Measurements from ENCODE around the gene NSUN7. TPM values are rescaled to one million over a fixed set of nuclear protein-coding genes. Genes with fewer than 3 reads are reported as not detected.

NSUN7 gene
- total RNA-seq, 2 experiments from 2014 or later = 0.19 to 0.27 TPM

- peak; percentile 93 for DNase-seq
- Mint-ChIP-seq H3K27ac (peak overlapping the region; percentile 47), H3K9me3 (no peaks in the 10 kb centered on the region), H3K27me3 (ENCODE audit: low read depth) (no peaks in the 10 kb centered on the region), H3K4me3 (no peak overlapping the region), H3K36me3 (ENCODE audit: low read depth) (no peaks in the 10 kb centered on the region), H3K4me1 (ENCODE audit: low read depth) (peaks cover 5% of the 10 kb centered on the region)
- CTCF ChIA-PET = interaction anchor here (0.5 to 2.0 kb wide), 31 partner anchors 9 to 516 kb away, joined by 3 to 19 read pairs (median 4); partner anchors contain the start of gene RBM47
- intact Hi-C loops (cut with micrococcal nuclease) = loop anchor here (1.0 to 10.0 kb wide), 10 partner anchors 56 to 1144 kb away; partner anchors contain the start of genes APBB2, N4BP2 and UBE2K
These were observed 91.3 kb downstream of the NSUN7 start for GRCh38 chr4:40840985-40841571.

GRCh38 chr4:40842318-40842717 lies 92.6 kb downstream of the NSUN7 start:
- DNase-seq = no peak
- peaks cover 5% of the 10 kb centered on the region for H3K4me1 Mint-ChIP-seq (ENCODE audit: low read depth)
- no peaks in the 10 kb centered on the region for H3K36me3 Mint-ChIP-seq (ENCODE audit: low read depth)
- intact Hi-C loops (cut with micrococcal nuclease) = loop anchor here (5.0 to 10.0 kb wide), 7 partner anchors 290 to 1145 kb away; partner anchors contain the start of genes APBB2, N4BP2 and UBE2K
- CTCF ChIA-PET = interaction anchor here (0.6 to 2.0 kb wide), 6 partner anchors 18 to 1373 kb away, joined by 3 to 7 read pairs (median 4); no protein-coding TSS in a partner anchor
- H3K27me3 Mint-ChIP-seq (ENCODE audit: low read depth) = no peaks in the 10 kb centered on the region
- no peak overlapping the region for H3K27ac Mint-ChIP-seq
- H3K9me3 Mint-ChIP-seq = no peaks in the 10 kb centered on the region
- no peak overlapping the region for H3K4me3 Mint-ChIP-seq

GRCh38 chr4:40842725-40843423 lies 93.1 kb downstream of the NSUN7 start:
- Mint-ChIP-seq H3K27ac (no peak overlapping the region), H3K9me3 (no peaks in the 10 kb centered on the region), H3K27me3 (ENCODE audit: low read depth) (no peaks in the 10 kb centered on the region), H3K36me3 (ENCODE audit: low read depth) (no peaks in the 10 kb centered on the region), H3K4me3 (no peak overlapping the region), H3K4me1 (ENCODE audit: low read depth) (peaks cover 5% of the 10 kb centered on the region)
- intact Hi-C loops (cut with micrococcal nuclease) = loop anchor here (1.0 to 10.0 kb wide), 8 partner anchors 106 to 1146 kb away; partner anchors contain the start of genes APBB2, N4BP2 and UBE2K
- CTCF ChIA-PET = interaction anchor here (0.6 to 2.8 kb wide), 17 partner anchors 12 to 1016 kb away, joined by 3 to 17 read pairs (median 3); no protein-coding TSS in a partner anchor
- no peak for DNase-seq

GRCh38 chr4:40843696-40844095 lies 93.9 kb downstream of the NSUN7 start:
- H3K36me3 Mint-ChIP-seq (ENCODE audit: low read depth) = no peaks in the 10 kb centered on the region
- H3K27me3 Mint-ChIP-seq (ENCODE audit: low read depth) = peaks cover 1% of the 10 kb centered on the region
- CTCF ChIA-PET = interaction anchor here (0.6 to 2.8 kb wide), 16 partner anchors 11 to 1017 kb away, joined by 3 to 17 read pairs (median 4); no protein-coding TSS in a partner anchor
- H3K4me1 Mint-ChIP-seq (ENCODE audit: low read depth) = peaks cover 5% of the 10 kb centered on the region
- intact Hi-C loops (cut with micrococcal nuclease) = loop anchor here (1.0 to 10.0 kb wide), 9 partner anchors 13 to 1146 kb away; partner anchors contain the start of genes APBB2, N4BP2 and UBE2K
- DNase-seq = peak; percentile 60
- no peak overlapping the region for H3K4me3 Mint-ChIP-seq
- no peak overlapping the region for H3K27ac Mint-ChIP-seq
- H3K9me3 Mint-ChIP-seq = no peaks in the 10 kb centered on the region

- Mint-ChIP-seq H3K4me1 (ENCODE audit: low read depth) (peaks cover 5% of the 10 kb centered on the region), H3K9me3 (no peaks in the 10 kb centered on the region), H3K27me3 (ENCODE audit: low read depth) (peaks cover 5% of the 10 kb centered on the region), H3K4me3 (no peak overlapping the region), H3K27ac (no peak overlapping the region), H3K36me3 (ENCODE audit: low read depth) (no peaks in the 10 kb centered on the region)
- intact Hi-C loops (cut with micrococcal nuclease) = loop anchor here (1.0 to 10.0 kb wide), 8 partner anchors 12 to 1147 kb away; partner anchors contain the start of genes APBB2, N4BP2 and UBE2K
- CTCF ChIA-PET = interaction anchor here (0.6 to 2.8 kb wide), 7 partner anchors 78 to 660 kb away, joined by 3 to 17 read pairs (median 4); no protein-coding TSS in a partner anchor
- DNase-seq = no peak
These were observed 94.5 kb downstream of the NSUN7 start for GRCh38 chr4:40844261-40844660.

GRCh38 chr4:40845154-40845835 lies 95.5 kb downstream of the NSUN7 start:
- H3K27me3 Mint-ChIP-seq (ENCODE audit: low read depth) = peaks cover 5% of the 10 kb centered on the region
- H3K4me3 Mint-ChIP-seq = no peak overlapping the region
- CTCF ChIA-PET = interaction anchor here (0.7 to 2.8 kb wide), 3 partner anchors 77 to 528 kb away, joined by 3 to 7 read pairs (median 3); no protein-coding TSS in a partner anchor
- DNase-seq = no peak
- H3K9me3 Mint-ChIP-seq = no peaks in the 10 kb centered on the region
- intact Hi-C loops (cut with micrococcal nuclease) = loop anchor here (10.0 kb wide), 1 partner anchor 370 kb away; the partner anchor contains the start of gene APBB2
- H3K27ac Mint-ChIP-seq = no peak overlapping the region
- H3K36me3 Mint-ChIP-seq (ENCODE audit: low read depth) = no peaks in the 10 kb centered on the region
- H3K4me1 Mint-ChIP-seq (ENCODE audit: low read depth) = peaks cover 5% of the 10 kb centered on the region

- DNase-seq = no peak
- Mint-ChIP-seq H3K36me3 (ENCODE audit: low read depth) (no peaks in the 10 kb centered on the region), H3K27ac (no peak overlapping the region), H3K9me3 (no peaks in the 10 kb centered on the region), H3K4me1 (ENCODE audit: low read depth) (no peaks in the 10 kb centered on the region), H3K4me3 (no peak overlapping the region), H3K27me3 (ENCODE audit: low read depth) (peaks cover 5% of the 10 kb centered on the region)
- intact Hi-C loops (cut with micrococcal nuclease) = loop anchor here (10.0 kb wide), 1 partner anchor 368 kb away; the partner anchor contains the start of gene APBB2
- CTCF ChIA-PET = interaction anchor here (0.7 to 0.9 kb wide), 2 partner anchors 9 to 50 kb away, joined by 3 read pairs; no protein-coding TSS in a partner anchor
These were observed 96.8 kb downstream of the NSUN7 start for GRCh38 chr4:40846532-40846931.

GRCh38 chr4:40848251-40848650 lies 98.5 kb downstream of the NSUN7 start:
- H3K9me3 Mint-ChIP-seq = no peaks in the 10 kb centered on the region
- intact Hi-C loops (cut with micrococcal nuclease) = loop anchor here (10.0 kb wide), 1 partner anchor 367 kb away; the partner anchor contains the start of gene APBB2
- CTCF ChIA-PET = interaction anchor here (1.2 kb wide), 1 partner anchor 79 kb away, joined by 3 read pairs; no protein-coding TSS in a partner anchor
- H3K4me1 Mint-ChIP-seq (ENCODE audit: low read depth) = no peaks in the 10 kb centered on the region
- no peak overlapping the region for H3K4me3 Mint-ChIP-seq
- no peaks in the 10 kb centered on the region for H3K36me3 Mint-ChIP-seq (ENCODE audit: low read depth)
- DNase-seq = no peak
- H3K27ac Mint-ChIP-seq = no peak overlapping the region
- peaks cover 12% of the 10 kb centered on the region for H3K27me3 Mint-ChIP-seq (ENCODE audit: low read depth)

- H3K36me3 Mint-ChIP-seq (ENCODE audit: low read depth) = no peaks in the 10 kb centered on the region
- H3K4me1 Mint-ChIP-seq (ENCODE audit: low read depth) = no peaks in the 10 kb centered on the region
- no peaks in the 10 kb centered on the region for H3K9me3 Mint-ChIP-seq
- peaks cover 16% of the 10 kb centered on the region for H3K27me3 Mint-ChIP-seq (ENCODE audit: low read depth)
- intact Hi-C loops (cut with micrococcal nuclease) = loop anchor here (10.0 kb wide), 1 partner anchor 366 kb away; the partner anchor contains the start of gene APBB2
- H3K27ac Mint-ChIP-seq = no peak overlapping the region
- CTCF ChIA-PET = interaction anchor here (1.2 kb wide), 2 partner anchors 78 to 113 kb away, joined by 3 to 4 read pairs; no protein-coding TSS in a partner anchor
- no peak overlapping the region for H3K4me3 Mint-ChIP-seq
- DNase-seq = no peak
These were observed 99.2 kb downstream of the NSUN7 start for GRCh38 chr4:40848940-40849339.

GRCh38 chr4:40850496-40850895 lies 100.7 kb downstream of the NSUN7 start:
- Mint-ChIP-seq H3K36me3 (ENCODE audit: low read depth) (no peaks in the 10 kb centered on the region), H3K4me3 (no peak overlapping the region), H3K27me3 (ENCODE audit: low read depth) (peaks cover 29% of the 10 kb centered on the region), H3K9me3 (no peaks in the 10 kb centered on the region), H3K27ac (no peak overlapping the region), H3K4me1 (ENCODE audit: low read depth) (no peaks in the 10 kb centered on the region)
- CTCF ChIA-PET = interaction anchor here (0.9 kb wide), 1 partner anchor 9 kb away, joined by 3 read pairs; no protein-coding TSS in a partner anchor
- DNase-seq = no peak
- intact Hi-C loops (cut with micrococcal nuclease) = no loop called here

- CTCF ChIA-PET = interaction anchor here (0.6 to 2.9 kb wide), 4 partner anchors 13 to 68 kb away, joined by 3 to 8 read pairs (median 4); no protein-coding TSS in a partner anchor
- H3K4me1 Mint-ChIP-seq (ENCODE audit: low read depth) = peaks cover 3% of the 10 kb centered on the region
- H3K36me3 Mint-ChIP-seq (ENCODE audit: low read depth) = no peaks in the 10 kb centered on the region
- H3K9me3 Mint-ChIP-seq = no peaks in the 10 kb centered on the region
- peaks cover 50% of the 10 kb centered on the region for H3K27me3 Mint-ChIP-seq (ENCODE audit: low read depth)
- H3K27ac Mint-ChIP-seq = no peak overlapping the region
- no peak for DNase-seq
- peak overlapping the region; percentile 65 for H3K4me3 Mint-ChIP-seq
- intact Hi-C loops (cut with micrococcal nuclease) = loop anchor here (1.0 kb wide), 1 partner anchor 12 kb away; no protein-coding TSS in a partner anchor
These were observed 106.6 kb downstream of the NSUN7 start for GRCh38 chr4:40856277-40856839.
